ENCODE results near the gene PACRG. TPM values are rescaled to one million over a fixed set of nuclear protein-coding genes. Genes with fewer than 3 reads are reported as not detected.

Gene PACRG
- total and polyA plus RNA-seq, 10 of the 15 experiments (the other 5 are each of a cell fraction or from before 2014, with no cell fraction given), result not detected

DNA sequence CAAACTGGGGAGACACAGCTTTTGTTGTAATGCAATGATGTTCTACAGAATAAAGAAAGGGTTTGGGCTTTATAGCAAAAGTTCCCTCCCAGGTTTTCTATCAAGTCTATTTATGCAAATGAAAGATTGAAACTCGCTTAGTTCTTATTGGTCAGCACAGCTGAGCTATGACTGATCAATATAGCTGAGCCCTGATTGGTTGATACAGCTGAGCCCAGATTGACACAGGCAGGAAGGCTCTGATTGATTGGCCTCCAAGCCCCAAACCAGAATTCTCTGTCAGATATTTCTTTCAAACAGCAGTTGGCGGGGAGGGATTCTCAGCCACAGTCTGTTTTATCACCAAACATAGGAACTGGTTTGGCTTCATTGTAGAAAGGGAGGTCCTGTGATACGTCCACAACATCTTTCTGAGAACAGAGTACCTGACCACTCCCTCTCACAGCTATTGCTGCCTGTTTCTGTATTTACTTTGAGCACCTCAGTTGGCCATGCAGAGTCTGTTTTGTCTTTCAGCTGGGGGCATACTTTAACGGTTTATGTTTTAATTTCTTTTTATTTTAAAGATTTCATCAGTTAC is 223.5 kb downstream of the PACRG start:
- ChIA-PET RAD21 (ENCODE audit: unreplicated experiment) (no interaction called here), SMC1A (ENCODE audit: uncharacterized antibody, unreplicated experiment) (no interaction called here), CTCF (interaction anchor here (1.5 kb wide), 1 partner anchor 30 kb away, joined by 5 read pairs; no protein-coding TSS in a partner anchor), POLR2A (no interaction called here)
- no peaks in the 10 kb centered on the region for H3K9me3 ChIP-seq (replicated peaks; ENCODE audit: control insufficient read depth, insufficient read depth, low read length)
- 3% methylated on average over 4 of the region's 4 CpGs for WGBS (ENCODE audit: insufficient coverage, insufficient replicate concordance, low lambda C conversion rate, missing lambda C conversion rate)
- FAIRE-seq, result no peak
- no peak overlapping the region for H3K27ac ChIP-seq (ENCODE audit: control insufficient read depth, insufficient read depth)
- no peak overlapping the region for H3K4me2 ChIP-seq (ENCODE audit: control insufficient read depth, insufficient read depth)
- intact Hi-C loops (cut with micrococcal nuclease; ENCODE audit: unreplicated experiment) (no loop called here), in situ Hi-C loops (cut with MboI) (no loop called here)
- no peaks in the 10 kb centered on the region for H3K79me2 ChIP-seq (ENCODE audit: control insufficient read depth, insufficient read depth, low read length)
- no TSS peak for BruUV-seq (replicated peaks)
- H3K27me3 ChIP-seq (replicated peaks in 1 of 2; ENCODE audit: control insufficient read depth in 2 of 2, insufficient read depth in 2 of 2, low read length in 1 of 2), result no peaks in the 10 kb centered on the region; a peak in 1 of 4 replicates
- no peaks in the 10 kb centered on the region for H3K4me1 ChIP-seq (ENCODE audit: control insufficient read depth, insufficient read depth, low read length)
- H2AFZ ChIP-seq (ENCODE audit: control insufficient read depth, low read depth, low read length), result no peak overlapping the region
- no peak overlapping the region for H3K9ac ChIP-seq (ENCODE audit: control insufficient read depth, insufficient read depth, low read length)
- DNase-seq (ENCODE audit: low read depth, low spot score), result no peak
- H3K4me3 ChIP-seq, result no peak overlapping the region
- H3K36me3 ChIP-seq (ENCODE audit: control insufficient read depth in 2 of 2, insufficient read depth in 2 of 2, low read length in 1 of 2), result no peaks in the 10 kb centered on the region
- no peak for ATAC-seq
- H4K20me1 ChIP-seq (ENCODE audit: control insufficient read depth, insufficient read depth), result no peaks in the 10 kb centered on the region
- TF ChIP-seq NFYA (IDR thresholded peaks at IDR 0.05; ENCODE audit: borderline replicate concordance, low read depth, low read length) (no peak), TCF12 (IDR thresholded peaks at IDR 0.05; ENCODE audit: low read depth, low read length) (no peak), BRCA1 (IDR thresholded peaks at IDR 0.05; ENCODE audit: low read depth, low read length) (no peak), DPF2 (IDR thresholded peaks at IDR 0.05) (no peak), ZNF384 (IDR thresholded peaks at IDR 0.05; ENCODE audit: borderline replicate concordance, low read depth, low read length) (no peak), ZSCAN29 (IDR thresholded peaks at IDR 0.05) (no peak), SUPT20H (IDR thresholded peaks at IDR 0.05; ENCODE audit: borderline replicate concordance, control insufficient read depth, low read depth, low read length) (no peak), JUNB (IDR thresholded peaks at IDR 0.05) (no peak), CHD4 (IDR thresholded peaks at IDR 0.05) (no peak), SMC3 (IDR thresholded peaks at IDR 0.05; ENCODE audit: borderline replicate concordance, low read length) (no peak), WRNIP1 (IDR thresholded peaks at IDR 0.05; ENCODE audit: borderline replicate concordance, low read depth, low read length) (no peak), CREB1 (IDR thresholded peaks at IDR 0.05; ENCODE audit: low read depth) (no peak), BMI1 (IDR thresholded peaks at IDR 0.05; ENCODE audit: borderline replicate concordance) (no peak), BACH1 (IDR thresholded peaks at IDR 0.05; ENCODE audit: borderline replicate concordance) (no peak)
- TF ChIP-seq, protein P1, sequence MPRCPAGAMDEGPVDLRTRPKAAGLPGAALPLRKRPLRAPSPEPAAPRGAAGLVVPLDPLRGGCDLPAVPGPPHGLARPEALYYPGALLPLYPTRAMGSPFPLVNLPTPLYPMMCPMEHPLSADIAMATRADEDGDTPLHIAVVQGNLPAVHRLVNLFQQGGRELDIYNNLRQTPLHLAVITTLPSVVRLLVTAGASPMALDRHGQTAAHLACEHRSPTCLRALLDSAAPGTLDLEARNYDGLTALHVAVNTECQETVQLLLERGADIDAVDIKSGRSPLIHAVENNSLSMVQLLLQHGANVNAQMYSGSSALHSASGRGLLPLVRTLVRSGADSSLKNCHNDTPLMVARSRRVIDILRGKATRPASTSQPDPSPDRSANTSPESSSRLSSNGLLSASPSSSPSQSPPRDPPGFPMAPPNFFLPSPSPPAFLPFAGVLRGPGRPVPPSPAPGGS (IDR thresholded peaks at IDR 0.05; ENCODE audit: borderline replicate concordance, insufficient read depth, low read depth, low read length, poor library complexity, severe bottlenecking), result no peak
- TF ChIP-seq, protein P2, sequence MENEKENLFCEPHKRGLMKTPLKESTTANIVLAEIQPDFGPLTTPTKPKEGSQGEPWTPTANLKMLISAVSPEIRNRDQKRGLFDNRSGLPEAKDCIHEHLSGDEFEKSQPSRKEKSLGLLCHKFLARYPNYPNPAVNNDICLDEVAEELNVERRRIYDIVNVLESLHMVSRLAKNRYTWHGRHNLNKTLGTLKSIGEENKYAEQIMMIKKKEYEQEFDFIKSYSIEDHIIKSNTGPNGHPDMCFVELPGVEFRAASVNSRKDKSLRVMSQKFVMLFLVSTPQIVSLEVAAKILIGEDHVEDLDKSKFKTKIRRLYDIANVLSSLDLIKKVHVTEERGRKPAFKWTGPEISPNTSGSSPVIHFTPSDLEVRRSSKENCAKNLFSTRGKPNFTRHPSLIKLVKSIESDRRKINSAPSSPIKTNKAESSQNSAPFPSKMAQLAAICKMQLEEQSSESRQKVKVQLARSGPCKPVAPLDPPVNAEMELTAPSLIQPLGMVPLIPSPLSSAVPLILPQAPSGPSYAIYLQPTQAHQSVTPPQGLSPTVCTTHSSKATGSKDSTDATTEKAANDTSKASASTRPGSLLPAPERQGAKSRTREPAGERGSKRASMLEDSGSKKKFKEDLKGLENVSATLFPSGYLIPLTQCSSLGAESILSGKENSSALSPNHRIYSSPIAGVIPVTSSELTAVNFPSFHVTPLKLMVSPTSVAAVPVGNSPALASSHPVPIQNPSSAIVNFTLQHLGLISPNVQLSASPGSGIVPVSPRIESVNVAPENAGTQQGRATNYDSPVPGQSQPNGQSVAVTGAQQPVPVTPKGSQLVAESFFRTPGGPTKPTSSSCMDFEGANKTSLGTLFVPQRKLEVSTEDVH (IDR thresholded peaks at IDR 0.05; ENCODE audit: low read depth, partially characterized antibody), result no peak
